NCI-H1417 (cell line): ENCODE data around the gene CEP112.

Source experiments
- DNase-seq, 3 experiments: peaks; one replicate each; lab custom pipeline; 2025; lab: John Stamatoyannopoulos, UW

CEP112 gene

GRCh38 chr17:65730711-65731169 is 461.2 kb downstream of the CEP112 start:
- DNase-seq, result no peak

GRCh38 chr17:65729207-65729606 is 462.7 kb downstream of the CEP112 start:
- DNase-seq, result no peak

GRCh38 chr17:65727832-65728231 is 464.1 kb downstream of the CEP112 start:
- DNase-seq, result no peak

GRCh38 chr17:65727246-65727645 is 464.7 kb downstream of the CEP112 start:
- no peak for DNase-seq

- DNase-seq, result no peak
Measured at GRCh38 chr17:65723431-65724151, 468.3 kb downstream of the CEP112 start.

- no peak for DNase-seq
Measured at GRCh38 chr17:65718601-65719000, 473.3 kb downstream of the CEP112 start.

- peak in 1 of 3 experiments; percentile 24 for DNase-seq
Measured at GRCh38 chr17:65712383-65713267, 479.3 kb downstream of the CEP112 start.

GRCh38 chr17:65711671-65712276 is 480.2 kb downstream of the CEP112 start:
- DNase-seq, result peak in 1 of 3 experiments; percentile 24

- DNase-seq, result no peak
Measured at GRCh38 chr17:65707780-65708179, 484.2 kb downstream of the CEP112 start.

GRCh38 chr17:65704731-65705130 is 487.2 kb downstream of the CEP112 start:
- no peak for DNase-seq

- DNase-seq, result no peak
Measured at GRCh38 chr17:65703891-65704290, 488.0 kb downstream of the CEP112 start.

GRCh38 chr17:65699459-65699858 is 492.5 kb downstream of the CEP112 start:
- DNase-seq, result no peak

GRCh38 chr17:65698381-65699061 is 493.4 kb downstream of the CEP112 start:
- peak in 1 of 3 experiments; percentile 4 for DNase-seq

GRCh38 chr17:65697661-65698060 is 494.3 kb downstream of the CEP112 start:
- peak in 1 of 3 experiments; percentile 55 for DNase-seq

- DNase-seq, result peak in 2 of 3 experiments; percentile 15 to 75
Measured at GRCh38 chr17:65696739-65697394, 495.1 kb downstream of the CEP112 start.

- DNase-seq, result no peak
Measured at GRCh38 chr17:65694601-65695000, 497.3 kb downstream of the CEP112 start.

- peak in 2 of 3 experiments; percentile 46 to 59 for DNase-seq
Measured at GRCh38 chr17:65690626-65691310, 501.2 kb downstream of the CEP112 start.

- peak in 1 of 3 experiments; percentile 49 for DNase-seq
Measured at GRCh38 chr17:65688307-65688706, 503.6 kb downstream of the CEP112 start.

- DNase-seq, result no peak
Measured at GRCh38 chr17:65685110-65685509, 506.8 kb downstream of the CEP112 start.

- no peak for DNase-seq
Measured at GRCh38 chr17:65684631-65685030, 507.3 kb downstream of the CEP112 start.

GRCh38 chr17:65683428-65683827 is 508.5 kb downstream of the CEP112 start:
- DNase-seq, result no peak
